Neutrophil (primary cell): ENCODE data around the gene AHRR.

Source experiments
- H3K27ac ChIP-seq: fragments of 200-600 bp; sonication (generic); 2 replicates; pipeline ENCODE4 v1.5.1; 2016; ENCODE audit warnings: mild to moderate bottlenecking, moderate library complexity
- H3K27me3 ChIP-seq: fragments of 200-600 bp; sonication (generic); 2 replicates; pipeline ENCODE4 v1.6.0; 2016; ENCODE audit warnings: mild to moderate bottlenecking
- H3K36me3 ChIP-seq: fragments of 200-600 bp; sonication (generic); 2 replicates; pipeline ENCODE4 v1.5.1; 2017
- H3K4me1 ChIP-seq, 2 experiments: fragments of 200-600 bp in 1 of 2; sonication (generic) in 1 of 2; 1 replicate in 1 of 2; 2 replicates in 1 of 2; pipeline versions ENCODE4 v1.5.1 to v1.6.1; 2013 to 2016; ENCODE audit warnings: low read depth in 1 of 2, low read length in 1 of 2, mild to moderate bottlenecking in 1 of 2, moderate library complexity in 1 of 2; ENCODE audit not compliant: control insufficient read depth in 1 of 2, insufficient read depth in 1 of 2
- H3K4me3 ChIP-seq, 2 experiments: fragments of 200-600 bp in 1 of 2; sonication (generic) in 1 of 2; 1 replicate in 1 of 2; 2 replicates in 1 of 2; pipeline ENCODE4 v1.5.1; 2013 to 2016; ENCODE audit warnings: low read depth in 1 of 2, low read length in 1 of 2, mild to moderate bottlenecking in 1 of 2, moderate library complexity in 1 of 2
- H3K9me3 ChIP-seq: fragments of 200-600 bp; sonication (generic); 2 replicates; pipeline ENCODE4 v1.5.1; 2016
- TF ChIP-seq, protein P1 (sequence below): fragments of 200-600 bp; sonication (generic); IDR thresholded peaks from 2 replicates; pipeline ENCODE4 v1.5.1; 2016; ENCODE audit warnings: antibody characterized with exemption

The AHRR gene

DNA sequence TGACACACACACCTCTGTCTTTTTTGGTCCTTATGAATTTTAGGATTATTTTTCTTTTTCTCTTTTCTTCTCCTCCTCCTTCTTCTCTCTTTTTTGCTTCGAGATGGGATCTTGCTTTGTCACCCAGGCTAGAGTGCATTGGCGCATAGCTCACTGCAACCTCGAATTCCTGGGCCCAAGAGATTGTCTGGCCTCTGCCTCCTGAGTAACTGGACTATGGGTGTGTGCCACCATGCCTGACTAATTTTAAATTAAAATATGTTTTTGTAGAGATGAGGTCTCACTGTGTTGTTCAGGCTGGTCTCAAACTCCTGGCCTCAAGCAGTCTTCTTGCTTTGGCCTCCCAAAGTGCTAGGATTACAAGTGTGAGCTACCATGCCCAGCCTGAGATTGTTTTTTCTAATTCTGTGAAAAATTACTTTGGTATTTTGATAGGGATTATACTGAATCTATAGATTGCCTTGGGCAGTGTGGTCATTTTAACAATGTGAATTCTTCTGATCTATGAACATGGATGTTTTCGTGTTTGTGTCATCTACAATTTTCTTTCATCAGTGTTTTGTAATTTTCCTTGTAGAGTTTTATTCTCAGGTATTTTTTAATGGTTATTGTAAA is 7.7 kb downstream of the AHRR start:
- no peak overlapping the region for H3K4me3 ChIP-seq
- no peaks in the 10 kb centered on the region for H3K36me3 ChIP-seq
- H3K27me3 ChIP-seq, result peaks cover 63% of the 10 kb centered on the region
- no peaks in the 10 kb centered on the region for H3K4me1 ChIP-seq
- no peaks in the 10 kb centered on the region for H3K9me3 ChIP-seq
- TF ChIP-seq, protein P1, sequence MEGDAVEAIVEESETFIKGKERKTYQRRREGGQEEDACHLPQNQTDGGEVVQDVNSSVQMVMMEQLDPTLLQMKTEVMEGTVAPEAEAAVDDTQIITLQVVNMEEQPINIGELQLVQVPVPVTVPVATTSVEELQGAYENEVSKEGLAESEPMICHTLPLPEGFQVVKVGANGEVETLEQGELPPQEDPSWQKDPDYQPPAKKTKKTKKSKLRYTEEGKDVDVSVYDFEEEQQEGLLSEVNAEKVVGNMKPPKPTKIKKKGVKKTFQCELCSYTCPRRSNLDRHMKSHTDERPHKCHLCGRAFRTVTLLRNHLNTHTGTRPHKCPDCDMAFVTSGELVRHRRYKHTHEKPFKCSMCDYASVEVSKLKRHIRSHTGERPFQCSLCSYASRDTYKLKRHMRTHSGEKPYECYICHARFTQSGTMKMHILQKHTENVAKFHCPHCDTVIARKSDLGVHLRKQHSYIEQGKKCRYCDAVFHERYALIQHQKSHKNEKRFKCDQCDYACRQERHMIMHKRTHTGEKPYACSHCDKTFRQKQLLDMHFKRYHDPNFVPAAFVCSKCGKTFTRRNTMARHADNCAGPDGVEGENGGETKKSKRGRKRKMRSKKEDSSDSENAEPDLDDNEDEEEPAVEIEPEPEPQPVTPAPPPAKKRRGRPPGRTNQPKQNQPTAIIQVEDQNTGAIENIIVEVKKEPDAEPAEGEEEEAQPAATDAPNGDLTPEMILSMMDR, result no peak
- no peak overlapping the region for H3K27ac ChIP-seq

- H3K9me3 ChIP-seq, result no peaks in the 10 kb centered on the region
- TF ChIP-seq, protein P1, result no peak
- peaks cover 61% of the 10 kb centered on the region for H3K27me3 ChIP-seq
- no peak overlapping the region for H3K27ac ChIP-seq
- no peaks in the 10 kb centered on the region for H3K4me1 ChIP-seq
- H3K4me3 ChIP-seq, result no peak overlapping the region
- no peaks in the 10 kb centered on the region for H3K36me3 ChIP-seq
These were observed 8.3 kb downstream of the AHRR start for GRCh38 chr5:329768-330167.

GRCh38 chr5:332843-333242 is 11.3 kb downstream of the AHRR start:
- Histone ChIP-seq H3K27ac (no peak overlapping the region), H3K9me3 (no peaks in the 10 kb centered on the region), H3K36me3 (no peaks in the 10 kb centered on the region), H3K4me1 (no peaks in the 10 kb centered on the region), H3K27me3 (peaks cover 52% of the 10 kb centered on the region), H3K4me3 (no peak overlapping the region)
- TF ChIP-seq, protein P1, result no peak

DNA sequence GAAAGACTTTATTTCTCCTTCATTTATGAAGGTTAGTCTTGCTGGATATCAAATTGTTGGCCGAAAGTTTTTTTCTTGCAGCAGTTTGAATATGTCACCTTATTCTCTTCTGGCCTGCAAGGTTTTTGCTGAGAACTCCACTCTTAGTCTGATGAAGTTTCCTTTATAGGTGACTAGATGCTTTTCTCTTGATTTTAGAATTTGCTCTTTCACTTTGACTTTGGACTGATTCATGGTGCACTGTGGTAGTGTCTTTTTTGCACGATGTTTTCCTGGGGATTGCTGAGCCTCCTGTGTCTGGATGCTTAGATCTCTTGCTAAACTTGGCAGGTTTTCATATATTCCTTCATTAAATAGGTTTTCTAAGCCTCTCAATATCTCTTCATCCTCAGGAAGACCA is 12.4 kb downstream of the AHRR start:
- Histone ChIP-seq H3K27me3 (peaks cover 44% of the 10 kb centered on the region), H3K4me1 (no peaks in the 10 kb centered on the region), H3K4me3 (no peak overlapping the region), H3K9me3 (no peaks in the 10 kb centered on the region), H3K27ac (no peak overlapping the region), H3K36me3 (no peaks in the 10 kb centered on the region)
- TF ChIP-seq, protein P1, result no peak

- H3K27ac ChIP-seq, result no peak overlapping the region
- H3K36me3 ChIP-seq, result no peaks in the 10 kb centered on the region
- peaks cover 45% of the 10 kb centered on the region for H3K27me3 ChIP-seq
- no peaks in the 10 kb centered on the region for H3K9me3 ChIP-seq
- TF ChIP-seq, protein P1, result no peak
- H3K4me3 ChIP-seq, result no peak overlapping the region
- no peaks in the 10 kb centered on the region for H3K4me1 ChIP-seq
These were observed 13.6 kb downstream of the AHRR start for GRCh38 chr5:334903-335739.
